Ectodermal cell (in vitro differentiated cells): ENCODE data around the gene GPR157.
"Not testable (repeated sequence)": the region's sequence is repeated elsewhere in the genome, so short reads cannot be mapped to it uniquely, and the experiment has no call there.

Experiments used
- H3K27ac ChIP-seq: 2 replicates; pipeline ENCODE4 v1.7.0; 2013; ENCODE audit warnings: mild to moderate bottlenecking, low read depth, low read length; ENCODE audit not compliant: insufficient read depth, poor library complexity, severe bottlenecking
- H3K27me3 ChIP-seq: 2 replicates; pipeline ENCODE4 v1.7.0; 2013; ENCODE audit warnings: mild to moderate bottlenecking, low read length; ENCODE audit not compliant: insufficient read depth, control insufficient read depth, poor library complexity, severe bottlenecking
- H3K36me3 ChIP-seq: one replicate; pipeline ENCODE4 v1.7.0; 2013; ENCODE audit warnings: low read length; ENCODE audit not compliant: control insufficient read depth, insufficient read depth
- H3K4me1 ChIP-seq: one replicate; pipeline ENCODE4 v1.7.0; 2013; ENCODE audit warnings: low read length; ENCODE audit not compliant: control insufficient read depth, insufficient read depth
- H3K4me3 ChIP-seq: 2 replicates; pipeline ENCODE4 v1.7.0; 2013; ENCODE audit warnings: low read depth, low read length, control low read depth; ENCODE audit not compliant: insufficient read depth
- H3K9me3 ChIP-seq: 2 replicates; pipeline ENCODE4 v1.7.0; 2013; ENCODE audit warnings: mild to moderate bottlenecking, low read length, moderate library complexity; ENCODE audit not compliant: control insufficient read depth
- WGBS, 2 experiments: methylation state at CpG; one replicate each; pipeline ENCODE4 v1.1.7; 2013; ENCODE audit warnings: missing lambda C conversion rate in 2 of 2; 5-methylcytosine and 5-hydroxymethylcytosine counted together

Gene GPR157

GRCh38 chr1:9161342-9161741, 32.4 kb upstream of the GPR157 start:
- H3K27ac ChIP-seq, result no peak overlapping the region
- H3K9me3 ChIP-seq, result no peaks in the 10 kb centered on the region
- no peak overlapping the region for H3K4me3 ChIP-seq
- no peaks in the 10 kb centered on the region for H3K36me3 ChIP-seq
- 82 to 91% methylated on average over 6 of the region's 6 CpGs for WGBS, 2 experiments
- H3K4me1 ChIP-seq, result peaks cover 10% of the 10 kb centered on the region
- no peaks in the 10 kb centered on the region for H3K27me3 ChIP-seq

GRCh38 chr1:9160079-9160717, 31.3 kb upstream of the GPR157 start:
- H3K4me3 ChIP-seq, result no peak overlapping the region
- H3K36me3 ChIP-seq, result no peaks in the 10 kb centered on the region
- peaks cover 10% of the 10 kb centered on the region for H3K4me1 ChIP-seq
- WGBS, 2 experiments, result 93 to 94% methylated on average over 7 of the region's 7 CpGs
- H3K27me3 ChIP-seq, result no peaks in the 10 kb centered on the region
- H3K9me3 ChIP-seq, result no peaks in the 10 kb centered on the region
- H3K27ac ChIP-seq, result no peak overlapping the region

- Histone ChIP-seq H3K27me3 (no peaks in the 10 kb centered on the region), H3K4me3 (no peak overlapping the region), H3K9me3 (no peaks in the 10 kb centered on the region), H3K27ac (no peak overlapping the region), H3K4me1 (no peaks in the 10 kb centered on the region), H3K36me3 (no peaks in the 10 kb centered on the region)
- 95 to 97% methylated on average over 1 of the region's 1 CpG for WGBS, 2 experiments
Observed at GRCh38 chr1:9155879-9156278, 27.0 kb upstream of the GPR157 start.

GRCh38 chr1:9155405-9155804, 26.5 kb upstream of the GPR157 start:
- not testable (repeated sequence) for H3K4me3 ChIP-seq, H3K4me1 ChIP-seq, H3K27me3 ChIP-seq, H3K27ac ChIP-seq, H3K9me3 ChIP-seq, H3K36me3 ChIP-seq

- Histone ChIP-seq H3K4me1 (no peaks in the 10 kb centered on the region), H3K4me3 (no peak overlapping the region), H3K27me3 (no peaks in the 10 kb centered on the region), H3K27ac (no peak overlapping the region), H3K36me3 (no peaks in the 10 kb centered on the region), H3K9me3 (no peaks in the 10 kb centered on the region)
- 98 to 99% methylated on average over 3 to 4 of the region's 4 CpGs for WGBS, 2 experiments
Observed at GRCh38 chr1:9153152-9153551, 24.2 kb upstream of the GPR157 start.

GRCh38 chr1:9152535-9152934, 23.6 kb upstream of the GPR157 start:
- Histone ChIP-seq H3K27ac (no peak overlapping the region), H3K36me3 (no peaks in the 10 kb centered on the region), H3K9me3 (no peaks in the 10 kb centered on the region), H3K4me3 (no peak overlapping the region), H3K4me1 (no peaks in the 10 kb centered on the region), H3K27me3 (no peaks in the 10 kb centered on the region)
- WGBS, 2 experiments, result 92 to 94% methylated on average over 10 of the region's 10 CpGs

- no peaks in the 10 kb centered on the region for H3K4me1 ChIP-seq
- H3K27me3 ChIP-seq, result no peaks in the 10 kb centered on the region
- H3K4me3 ChIP-seq, result no peak overlapping the region
- H3K36me3 ChIP-seq, result no peaks in the 10 kb centered on the region
- 91 to 92% methylated on average over 16 of the region's 16 CpGs for WGBS, 2 experiments
- no peak overlapping the region for H3K27ac ChIP-seq
- H3K9me3 ChIP-seq, result no peaks in the 10 kb centered on the region
Observed at GRCh38 chr1:9151328-9151860, 22.5 kb upstream of the GPR157 start.

- H3K4me3 ChIP-seq, result no peak overlapping the region
- H3K9me3 ChIP-seq, result no peaks in the 10 kb centered on the region
- no peaks in the 10 kb centered on the region for H3K4me1 ChIP-seq
- 89 to 93% methylated on average over 16 of the region's 16 CpGs for WGBS, 2 experiments
- H3K36me3 ChIP-seq, result no peaks in the 10 kb centered on the region
- H3K27me3 ChIP-seq, result no peaks in the 10 kb centered on the region
- H3K27ac ChIP-seq, result no peak overlapping the region
Observed at GRCh38 chr1:9150582-9151327, 21.9 kb upstream of the GPR157 start.

- Histone ChIP-seq H3K9me3 (no peaks in the 10 kb centered on the region), H3K27ac (no peak overlapping the region), H3K4me3 (no peak overlapping the region), H3K27me3 (no peaks in the 10 kb centered on the region), H3K36me3 (no peaks in the 10 kb centered on the region), H3K4me1 (no peaks in the 10 kb centered on the region)
- 91 to 93% methylated on average over 17 of the region's 17 CpGs for WGBS, 2 experiments
Observed at GRCh38 chr1:9149837-9150581, 21.1 kb upstream of the GPR157 start.

- no peaks in the 10 kb centered on the region for H3K9me3 ChIP-seq
- no peak overlapping the region for H3K27ac ChIP-seq
- WGBS, 2 experiments, result 94 to 96% methylated on average over 3 of the region's 3 CpGs
- H3K27me3 ChIP-seq, result no peaks in the 10 kb centered on the region
- no peak overlapping the region for H3K4me3 ChIP-seq
- H3K4me1 ChIP-seq, result no peaks in the 10 kb centered on the region
- no peaks in the 10 kb centered on the region for H3K36me3 ChIP-seq
Observed at GRCh38 chr1:9149151-9149550, 20.2 kb upstream of the GPR157 start.
